ENCODE results near the gene ODAD4. TPM values are rescaled to one million over a fixed set of nuclear protein-coding genes. Genes with fewer than 3 reads are reported as not detected.
"Not testable (repeated sequence)": the region's sequence is repeated elsewhere in the genome, so short reads cannot be mapped to it uniquely, and the experiment has no call there.

ODAD4 gene
- total RNA-seq, 3 donors from 2014 or later: 0.26 to 0.91 (median 0.79) TPM

DNA sequence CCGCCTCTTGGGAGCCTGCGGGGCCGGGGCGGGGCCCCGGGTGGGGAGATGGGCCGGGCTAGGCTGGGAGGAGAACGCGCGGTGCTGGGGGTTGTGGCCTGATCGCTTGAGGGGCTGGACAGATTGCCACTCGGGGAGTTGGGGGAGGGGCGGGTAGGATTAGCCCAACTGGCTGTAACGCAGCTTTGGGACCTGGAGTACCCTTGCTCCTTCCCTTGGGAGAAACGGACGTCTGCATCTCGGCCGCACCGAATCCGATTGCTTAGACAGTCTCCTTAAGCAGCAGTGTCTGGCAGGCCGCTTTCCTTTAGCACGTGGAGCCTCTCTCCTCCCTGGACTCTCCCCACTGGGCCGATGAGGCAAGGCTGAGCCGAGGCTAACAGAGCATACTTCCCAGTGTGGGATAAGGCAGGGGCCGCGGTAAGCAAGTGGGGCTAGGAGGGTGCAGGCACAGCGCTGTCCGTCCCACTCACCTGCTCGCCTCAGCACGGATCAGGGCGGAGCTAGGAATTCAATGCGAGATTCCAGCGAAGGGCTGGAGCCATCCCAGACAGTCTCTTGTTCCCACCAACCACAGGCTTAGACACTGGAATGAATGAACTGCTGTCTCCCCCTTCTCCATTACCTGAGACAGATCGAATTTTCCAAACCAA is 11.1 kb upstream of the ODAD4 start:
- peaks cover 6% of the 10 kb centered on the region for H3K36me3 Mint-ChIP-seq (ENCODE audit: insufficient read depth)
- no peaks in the 10 kb centered on the region for H3K9me3 Mint-ChIP-seq
- H3K4me1 Mint-ChIP-seq (ENCODE audit: low read depth): peaks cover 25% of the 10 kb centered on the region
- H3K27me3 Mint-ChIP-seq (ENCODE audit: low read depth): no peaks in the 10 kb centered on the region
- DNase-seq: no peak
- ATAC-seq: peak; percentile 4 to 6
- H3K4me3 Mint-ChIP-seq: peak overlapping the region; percentile 95

DNA sequence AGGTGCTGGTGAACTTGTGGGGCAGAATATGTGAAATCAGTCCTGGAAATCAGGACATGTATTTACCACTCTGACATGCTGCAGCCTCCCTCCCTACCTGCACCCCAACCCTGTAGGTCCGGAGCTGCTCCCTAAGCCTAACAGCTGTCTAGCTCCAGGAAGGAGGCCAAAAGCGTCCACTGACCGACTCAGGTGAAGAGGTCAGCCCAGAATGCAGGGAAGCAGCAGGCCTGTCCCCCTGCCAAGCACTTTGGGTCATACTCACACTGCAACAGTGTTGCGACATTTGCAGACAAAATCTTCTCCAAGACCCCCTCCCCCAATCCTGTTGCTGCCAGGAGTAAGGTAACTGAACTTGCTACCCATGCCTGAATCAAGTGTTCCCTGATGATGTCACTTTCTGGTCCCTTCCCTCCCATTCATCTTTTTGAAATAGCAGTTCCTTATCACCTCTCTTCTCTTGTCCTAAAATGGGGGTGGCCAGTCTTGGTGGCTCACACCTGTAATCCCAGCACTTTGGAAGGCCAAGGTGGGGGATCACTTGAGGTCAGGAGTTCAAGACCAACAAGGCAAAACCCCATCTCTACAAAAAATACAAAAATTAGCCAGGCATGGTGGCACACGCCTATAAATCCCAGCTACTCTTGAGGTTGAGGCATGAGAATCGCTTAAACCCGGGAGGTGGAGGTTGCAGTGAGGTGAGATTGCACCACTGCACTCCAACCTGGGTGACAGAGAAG is 10.4 kb upstream of the ODAD4 start:
- no peak for ATAC-seq
- Mint-ChIP-seq H3K4me3 (peak overlapping the region; percentile 68), H3K4me1 (ENCODE audit: low read depth) (peaks cover 19% of the 10 kb centered on the region), H3K9me3 (no peaks in the 10 kb centered on the region), H3K27me3 (ENCODE audit: low read depth) (no peaks in the 10 kb centered on the region), H3K36me3 (ENCODE audit: insufficient read depth) (peaks cover 4% of the 10 kb centered on the region)
- no peak for DNase-seq

DNA sequence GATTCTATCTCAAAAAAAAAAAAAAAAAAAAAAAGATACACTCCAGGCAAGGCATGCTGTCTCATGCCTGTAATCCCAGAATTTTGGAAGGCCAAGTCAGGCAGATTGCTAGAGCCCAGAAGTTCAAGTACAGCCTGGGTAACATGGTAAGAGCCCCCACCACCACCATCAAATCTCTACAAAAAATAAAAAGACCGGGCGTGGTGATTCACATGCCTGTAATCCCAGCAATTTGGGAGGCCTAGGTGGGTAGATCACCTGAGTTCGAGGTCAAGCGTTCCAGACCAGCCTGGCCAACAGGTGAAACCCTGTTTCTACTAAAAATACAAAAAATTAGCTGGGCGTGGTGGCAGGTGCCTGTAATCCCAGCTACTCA is 9.8 kb upstream of the ODAD4 start:
- Mint-ChIP-seq H3K27me3 (ENCODE audit: low read depth) (no peaks in the 10 kb centered on the region), H3K4me1 (ENCODE audit: low read depth) (peaks cover 16% of the 10 kb centered on the region), H3K36me3 (ENCODE audit: insufficient read depth) (peaks cover 3% of the 10 kb centered on the region), H3K4me3 (no peak overlapping the region), H3K9me3 (no peaks in the 10 kb centered on the region)
- DNase-seq (no peak), ATAC-seq (no peak)

DNA sequence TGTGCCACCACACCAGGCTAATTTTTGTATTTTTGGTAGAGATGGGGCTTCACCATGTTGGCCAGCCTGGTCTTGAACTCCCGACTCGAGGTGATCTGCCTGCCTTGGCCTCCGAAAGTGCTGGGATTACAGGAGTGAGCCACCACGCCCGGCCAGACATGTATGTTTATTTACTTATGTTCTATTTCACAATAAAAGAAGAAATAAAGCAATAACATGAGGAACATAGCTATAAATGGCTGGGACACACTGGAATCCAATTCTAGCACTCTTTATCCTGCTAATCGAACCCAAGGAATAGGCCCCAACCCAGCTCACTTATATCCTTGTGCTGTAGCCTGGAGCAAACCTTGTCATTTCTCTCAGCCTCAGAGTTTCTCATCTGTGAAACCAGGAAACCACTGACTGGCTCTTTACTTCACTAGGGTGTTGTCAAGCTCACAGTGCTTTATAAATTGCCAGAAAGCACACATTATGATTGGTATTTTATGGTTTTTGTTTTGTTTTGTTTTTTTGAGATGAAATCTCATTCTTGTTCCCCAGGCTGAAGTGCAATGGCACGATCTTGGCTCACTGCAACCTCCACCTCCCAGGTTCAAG is 4.3 kb upstream of the ODAD4 start:
- ATAC-seq: no peak
- DNase-seq: no peak
- no peaks in the 10 kb centered on the region for H3K27me3 Mint-ChIP-seq (ENCODE audit: low read depth)
- H3K9me3 Mint-ChIP-seq: no peaks in the 10 kb centered on the region
- no peak overlapping the region for H3K4me3 Mint-ChIP-seq
- no peaks in the 10 kb centered on the region for H3K36me3 Mint-ChIP-seq (ENCODE audit: insufficient read depth)
- H3K4me1 Mint-ChIP-seq (ENCODE audit: low read depth): peaks cover 19% of the 10 kb centered on the region

DNA sequence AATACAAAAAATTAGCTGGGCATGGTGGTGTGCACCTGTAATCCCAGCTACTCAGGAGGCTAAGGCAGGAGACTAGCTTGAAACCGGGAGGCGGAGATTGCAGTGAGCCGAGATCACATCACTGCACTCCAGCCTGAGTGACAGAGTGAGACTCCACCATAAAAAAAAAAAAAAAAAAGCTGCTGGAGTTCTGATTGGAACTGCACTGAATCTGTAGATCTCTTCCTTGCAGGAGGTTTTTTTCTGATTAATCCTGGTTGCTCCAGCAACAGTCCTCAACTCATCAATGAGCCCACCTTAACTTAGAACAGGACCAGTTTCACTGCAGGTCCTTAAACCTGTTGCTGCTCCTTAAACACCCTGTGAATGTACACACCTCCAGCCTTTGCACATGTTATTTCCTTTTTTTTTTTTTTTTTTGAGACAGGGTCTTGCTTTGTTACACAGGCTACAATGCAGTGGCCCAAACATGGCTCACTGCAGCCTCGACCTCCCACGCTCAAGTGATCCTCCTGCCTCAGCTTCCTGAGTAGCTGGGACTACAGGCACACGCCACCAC is 1.6 kb upstream of the ODAD4 start:
- Mint-ChIP-seq H3K9me3 (no peaks in the 10 kb centered on the region), H3K4me1 (ENCODE audit: low read depth) (peaks cover 26% of the 10 kb centered on the region), H3K27me3 (ENCODE audit: low read depth) (no peaks in the 10 kb centered on the region), H3K4me3 (peak overlapping the region; percentile 98), H3K36me3 (ENCODE audit: insufficient read depth) (no peaks in the 10 kb centered on the region)
- ATAC-seq: no peak
- DNase-seq: no peak

DNA sequence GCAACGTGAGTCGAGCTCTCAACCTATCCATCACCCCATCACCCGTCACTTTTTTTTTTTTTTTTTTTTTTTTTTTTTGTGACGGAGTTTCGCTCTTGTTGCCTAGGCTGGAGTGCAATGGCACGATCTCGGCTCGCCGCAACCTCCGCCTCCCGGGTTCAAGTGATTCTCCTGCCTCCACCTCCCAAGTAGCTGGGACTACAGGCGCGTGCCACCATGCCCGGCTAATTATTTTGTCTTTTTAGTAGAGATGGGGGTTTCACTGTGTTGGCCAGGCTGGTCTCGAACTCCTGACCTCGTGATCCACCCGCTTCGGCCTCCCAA is 378 bp downstream of the ODAD4 start:
- DNase-seq; H3K36me3 Mint-ChIP-seq (ENCODE audit: insufficient read depth); H3K27me3 Mint-ChIP-seq (ENCODE audit: low read depth); H3K9me3 Mint-ChIP-seq: not testable (repeated sequence)
- Mint-ChIP-seq H3K4me1 (ENCODE audit: low read depth) (peaks cover 26% of the 10 kb centered on the region), H3K4me3 (peak overlapping the region; percentile 98)
- ATAC-seq: peak; percentile 58 to 60

DNA sequence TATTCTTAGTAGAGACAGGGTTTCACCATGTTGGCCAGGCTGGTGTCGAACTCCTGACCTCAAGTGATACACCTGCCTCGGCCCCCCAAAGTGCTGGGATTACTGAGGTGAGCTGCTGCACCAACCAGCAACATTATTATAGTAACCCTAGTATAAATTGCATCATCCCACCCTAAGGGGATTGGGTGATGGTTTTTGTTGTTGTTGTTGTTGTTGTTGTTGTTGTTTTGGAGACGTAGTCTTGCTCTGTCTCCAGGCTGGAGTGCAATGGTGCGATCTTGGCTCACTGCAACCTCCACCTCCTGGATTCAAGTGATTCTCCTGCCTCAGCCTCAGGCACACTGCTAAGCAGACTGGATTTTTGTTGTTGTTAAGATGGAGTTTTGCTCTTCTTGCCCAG is 1.3 kb downstream of the ODAD4 start:
- DNase-seq; H3K9me3 Mint-ChIP-seq; ATAC-seq; H3K4me3 Mint-ChIP-seq; H3K27me3 Mint-ChIP-seq (ENCODE audit: low read depth); H3K36me3 Mint-ChIP-seq (ENCODE audit: insufficient read depth): not testable (repeated sequence)
- peaks cover 26% of the 10 kb centered on the region for H3K4me1 Mint-ChIP-seq (ENCODE audit: low read depth)

DNA sequence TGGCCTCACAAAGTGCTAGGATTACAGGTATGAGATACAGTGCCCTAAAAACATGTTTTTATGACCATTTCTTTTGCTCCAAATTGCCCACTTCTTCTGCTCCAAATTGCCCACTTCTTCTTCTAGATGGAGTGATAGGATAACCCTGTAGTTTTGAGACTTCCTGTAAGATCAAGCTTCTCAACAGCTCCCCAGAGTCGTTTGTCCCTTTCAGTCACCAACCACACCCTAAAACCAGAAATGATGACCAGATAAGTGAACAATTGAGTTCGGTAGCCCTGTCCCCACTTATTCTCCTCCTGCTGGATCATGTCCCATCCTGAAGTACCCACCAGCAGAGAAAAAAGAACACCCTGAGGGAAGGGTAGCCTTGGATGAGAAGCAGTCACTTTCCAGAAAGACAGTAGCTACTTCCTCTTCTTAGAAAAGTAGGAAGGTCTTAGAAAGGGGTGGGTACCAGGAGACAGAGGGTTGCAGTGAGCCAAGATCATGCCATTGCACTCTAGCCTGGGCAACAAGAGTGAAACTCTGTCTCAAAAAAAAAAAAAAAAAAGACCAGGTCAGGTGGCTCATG is 2.5 kb downstream of the ODAD4 start:
- DNase-seq: no peak
- Mint-ChIP-seq H3K4me3 (no peak overlapping the region), H3K27me3 (ENCODE audit: low read depth) (no peaks in the 10 kb centered on the region), H3K9me3 (no peaks in the 10 kb centered on the region), H3K36me3 (ENCODE audit: insufficient read depth) (no peaks in the 10 kb centered on the region), H3K4me1 (ENCODE audit: low read depth) (peaks cover 26% of the 10 kb centered on the region)
- no peak for ATAC-seq

DNA sequence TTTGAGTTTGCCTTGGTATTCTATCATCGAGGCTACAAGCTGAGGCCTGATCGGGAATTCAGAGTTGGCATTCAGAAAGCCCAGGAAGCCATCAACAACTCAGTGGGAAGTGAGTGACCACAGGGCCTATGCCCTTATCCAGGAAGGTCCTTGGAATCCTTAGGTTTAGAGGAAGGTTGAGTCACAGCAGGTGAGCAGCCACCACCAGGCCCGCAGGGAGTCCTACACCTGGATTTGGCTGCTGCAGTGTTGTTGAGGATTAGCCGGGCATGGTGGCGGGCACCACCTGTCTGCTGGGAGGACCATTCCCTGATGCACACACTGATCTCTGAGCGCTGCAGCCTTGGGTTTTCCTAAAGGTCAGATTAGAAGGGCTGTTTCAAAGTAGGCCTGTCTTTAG is 5.2 kb downstream of the ODAD4 start:
- Mint-ChIP-seq H3K36me3 (ENCODE audit: insufficient read depth) (no peaks in the 10 kb centered on the region), H3K9me3 (no peaks in the 10 kb centered on the region), H3K27me3 (ENCODE audit: low read depth) (no peaks in the 10 kb centered on the region), H3K4me3 (no peak overlapping the region), H3K4me1 (ENCODE audit: low read depth) (peaks cover 8% of the 10 kb centered on the region)
- ATAC-seq (no peak), DNase-seq (no peak)

DNA sequence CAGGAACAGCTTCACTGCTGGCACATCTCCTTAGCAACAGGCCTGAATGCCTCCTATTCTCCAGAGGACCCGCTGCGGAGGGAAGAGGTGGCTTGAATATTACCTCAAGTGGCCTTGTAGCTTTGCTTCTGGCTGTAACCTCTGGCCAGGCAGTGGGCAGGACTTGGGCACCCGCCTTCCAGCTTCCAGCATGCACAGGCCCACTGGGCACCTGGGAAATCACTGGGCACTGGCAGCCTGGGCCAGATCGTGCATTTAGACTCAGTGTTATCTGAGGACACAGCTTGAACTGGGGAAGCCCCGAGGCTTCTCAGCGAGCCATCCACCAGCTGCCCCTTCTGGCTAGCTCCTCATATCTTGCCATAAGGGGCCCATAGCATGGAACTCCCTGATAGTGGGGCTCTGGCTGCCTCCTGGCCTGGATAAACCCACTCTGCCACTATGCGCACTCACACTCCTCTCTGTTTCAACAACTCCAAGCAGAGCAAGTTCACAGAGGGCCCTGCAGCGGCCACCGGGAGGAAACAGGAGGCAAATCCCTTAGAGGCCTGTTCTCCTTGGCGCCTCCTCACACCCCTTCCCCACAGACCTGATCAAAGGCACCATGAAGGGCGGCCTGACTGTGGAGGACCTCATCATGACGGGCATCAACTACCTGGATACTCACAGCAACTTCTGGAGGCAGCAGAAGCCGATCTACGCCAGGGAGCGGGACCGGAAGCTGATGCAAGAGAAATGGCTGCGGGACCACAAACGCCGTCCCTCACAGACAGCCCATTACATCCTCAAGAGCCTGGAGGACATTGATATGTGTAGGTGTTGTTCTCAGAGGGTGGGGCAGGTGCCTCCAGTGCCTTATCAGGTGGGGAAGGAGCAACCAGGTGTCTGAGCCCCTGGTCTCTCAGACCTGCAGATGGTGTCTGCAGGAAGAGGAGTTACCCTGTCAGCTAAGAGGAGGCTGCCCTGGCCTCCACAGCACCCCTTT is 7.8 kb downstream of the ODAD4 start:
- no peaks in the 10 kb centered on the region for H3K36me3 Mint-ChIP-seq (ENCODE audit: insufficient read depth)
- no peaks in the 10 kb centered on the region for H3K27me3 Mint-ChIP-seq (ENCODE audit: low read depth)
- no peaks in the 10 kb centered on the region for H3K9me3 Mint-ChIP-seq
- no peaks in the 10 kb centered on the region for H3K4me1 Mint-ChIP-seq (ENCODE audit: low read depth)
- no peak for DNase-seq
- no peak for ATAC-seq
- H3K4me3 Mint-ChIP-seq: no peak overlapping the region

DNA sequence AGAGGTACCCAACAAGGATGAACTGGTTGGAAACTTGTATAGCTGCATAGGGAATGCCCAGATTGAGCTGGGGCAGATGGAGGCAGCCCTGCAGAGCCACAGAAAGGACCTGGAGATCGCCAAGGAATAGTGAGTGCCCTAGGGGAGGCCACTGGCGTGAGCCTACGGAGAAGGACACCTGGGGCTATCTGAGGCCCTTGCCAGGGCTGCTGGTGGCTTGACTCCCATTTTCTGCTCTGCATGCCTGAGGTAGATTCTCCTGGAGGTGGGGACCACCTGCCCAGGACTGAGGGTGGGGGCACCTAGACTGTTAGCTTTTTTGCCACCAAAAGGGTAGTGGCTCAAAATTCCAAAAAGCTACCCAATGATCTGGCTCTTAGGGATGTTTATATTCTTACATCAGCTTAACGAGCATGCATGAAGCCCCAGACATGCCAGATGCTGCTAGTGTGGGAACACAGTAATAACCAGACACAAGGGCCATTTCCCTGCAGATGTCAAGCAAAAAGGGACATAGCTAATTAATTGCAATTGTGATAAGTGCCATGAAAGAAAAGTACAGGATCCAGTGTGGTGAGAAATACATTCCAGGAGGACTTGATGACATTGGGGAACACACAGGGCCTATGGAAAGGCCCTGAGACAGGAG is 8.8 kb downstream of the ODAD4 start:
- Mint-ChIP-seq H3K9me3 (no peaks in the 10 kb centered on the region), H3K4me3 (no peak overlapping the region), H3K4me1 (ENCODE audit: low read depth) (no peaks in the 10 kb centered on the region), H3K36me3 (ENCODE audit: insufficient read depth) (no peaks in the 10 kb centered on the region), H3K27me3 (ENCODE audit: low read depth) (no peaks in the 10 kb centered on the region)
- DNase-seq (no peak), ATAC-seq (no peak)

DNA sequence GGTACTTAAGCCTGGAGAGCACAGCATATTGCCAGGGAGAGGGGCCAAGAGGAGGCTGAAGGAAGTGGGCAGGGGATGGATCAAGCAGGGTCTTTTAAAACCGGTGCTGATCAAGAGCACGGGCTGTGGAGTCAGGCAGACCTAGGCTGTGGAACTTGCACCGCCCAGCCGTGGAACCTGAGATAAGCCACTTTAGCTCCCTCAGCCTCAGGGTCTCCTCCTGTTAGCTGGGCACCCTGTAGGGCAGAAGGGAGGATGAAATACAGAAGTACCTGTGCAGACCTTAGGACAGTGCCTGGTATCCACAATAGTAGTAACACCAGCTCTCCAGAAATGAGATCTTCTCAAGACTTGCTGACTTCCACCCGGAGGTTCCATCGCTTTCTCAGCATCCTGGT is 9.3 kb downstream of the ODAD4 start:
- H3K4me1 Mint-ChIP-seq (ENCODE audit: low read depth): no peaks in the 10 kb centered on the region
- no peak for ATAC-seq

DNA sequence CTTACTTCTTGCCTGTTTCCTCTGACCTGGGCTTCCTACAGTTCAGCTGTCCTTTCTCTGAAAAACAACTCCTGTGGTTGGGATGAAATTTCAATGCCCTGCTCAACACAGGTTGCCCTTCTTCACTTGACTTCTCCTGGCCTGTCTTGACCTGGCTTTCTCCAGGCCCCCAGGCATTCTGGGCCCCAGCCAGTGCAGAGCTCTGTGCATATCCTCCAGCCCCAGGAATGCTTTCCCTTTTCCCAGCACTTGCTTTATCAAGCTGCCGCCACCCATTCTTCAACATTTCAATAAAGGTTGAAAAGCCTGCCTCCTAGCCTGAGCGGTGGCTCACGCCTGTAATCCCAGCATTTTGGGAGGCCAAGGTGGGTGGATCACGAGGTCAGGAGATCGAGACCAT is 10.8 kb downstream of the ODAD4 start:
- no peaks in the 10 kb centered on the region for H3K4me1 Mint-ChIP-seq (ENCODE audit: low read depth)
- H3K27me3 Mint-ChIP-seq (ENCODE audit: low read depth): no peaks in the 10 kb centered on the region
- H3K36me3 Mint-ChIP-seq (ENCODE audit: insufficient read depth): no peaks in the 10 kb centered on the region
- DNase-seq (no peak), ATAC-seq (no peak)
- H3K9me3 Mint-ChIP-seq: no peaks in the 10 kb centered on the region
- no peak overlapping the region for H3K4me3 Mint-ChIP-seq

More for the DNA sequence above, 9.3 kb downstream of the ODAD4 start:
- H3K36me3 Mint-ChIP-seq (ENCODE audit: insufficient read depth): no peaks in the 10 kb centered on the region
- no peaks in the 10 kb centered on the region for H3K27me3 Mint-ChIP-seq (ENCODE audit: low read depth)
- no peak overlapping the region for H3K4me3 Mint-ChIP-seq
- no peaks in the 10 kb centered on the region for H3K9me3 Mint-ChIP-seq
- DNase-seq: no peak
